ENCODE data around the gene METRNL. TPM values are rescaled to one million over a fixed set of nuclear protein-coding genes. Genes with fewer than 3 reads are reported as not detected.

The METRNL gene
- total RNA-seq, 1 donor from 2014 or later = 14.7 TPM

DNA sequence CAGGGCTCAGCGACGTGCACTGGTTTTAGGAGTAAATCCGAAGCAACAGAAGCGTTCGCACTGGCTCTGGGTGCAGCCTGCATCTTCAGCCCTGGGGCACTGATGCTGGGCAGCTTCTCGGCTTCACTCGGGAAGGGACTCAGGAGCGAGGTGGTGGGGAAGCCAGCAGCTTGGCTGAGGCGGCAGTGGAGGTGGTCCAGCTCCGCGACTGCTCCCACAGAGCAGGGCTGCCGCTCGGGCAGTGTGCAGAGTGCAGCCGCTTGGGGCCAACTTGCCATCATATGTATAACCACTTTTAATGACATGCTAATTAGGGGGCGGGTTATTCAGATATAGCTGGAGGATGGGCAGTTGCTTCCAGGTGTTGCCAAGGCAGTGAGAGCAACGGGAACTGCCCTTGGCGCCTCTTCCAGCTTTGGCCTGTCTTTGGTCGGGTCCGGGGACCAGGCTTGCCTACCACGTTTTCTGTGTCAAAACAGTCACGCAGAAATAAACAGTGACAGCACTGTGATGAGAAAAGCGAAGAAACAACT is 26.7 kb downstream of the METRNL start:
- H3K36me3 Mint-ChIP-seq (ENCODE audit: low read depth) = peaks cover 4% of the 10 kb centered on the region
- peaks cover 6% of the 10 kb centered on the region for H3K27me3 Mint-ChIP-seq (ENCODE audit: low read depth)
- no peak overlapping the region for H3K4me3 Mint-ChIP-seq
- peaks cover 14% of the 10 kb centered on the region for H3K4me1 Mint-ChIP-seq
- TF ChIP-seq, protein P1, sequence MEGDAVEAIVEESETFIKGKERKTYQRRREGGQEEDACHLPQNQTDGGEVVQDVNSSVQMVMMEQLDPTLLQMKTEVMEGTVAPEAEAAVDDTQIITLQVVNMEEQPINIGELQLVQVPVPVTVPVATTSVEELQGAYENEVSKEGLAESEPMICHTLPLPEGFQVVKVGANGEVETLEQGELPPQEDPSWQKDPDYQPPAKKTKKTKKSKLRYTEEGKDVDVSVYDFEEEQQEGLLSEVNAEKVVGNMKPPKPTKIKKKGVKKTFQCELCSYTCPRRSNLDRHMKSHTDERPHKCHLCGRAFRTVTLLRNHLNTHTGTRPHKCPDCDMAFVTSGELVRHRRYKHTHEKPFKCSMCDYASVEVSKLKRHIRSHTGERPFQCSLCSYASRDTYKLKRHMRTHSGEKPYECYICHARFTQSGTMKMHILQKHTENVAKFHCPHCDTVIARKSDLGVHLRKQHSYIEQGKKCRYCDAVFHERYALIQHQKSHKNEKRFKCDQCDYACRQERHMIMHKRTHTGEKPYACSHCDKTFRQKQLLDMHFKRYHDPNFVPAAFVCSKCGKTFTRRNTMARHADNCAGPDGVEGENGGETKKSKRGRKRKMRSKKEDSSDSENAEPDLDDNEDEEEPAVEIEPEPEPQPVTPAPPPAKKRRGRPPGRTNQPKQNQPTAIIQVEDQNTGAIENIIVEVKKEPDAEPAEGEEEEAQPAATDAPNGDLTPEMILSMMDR (conservative IDR thresholded peaks at IDR 0.05) = no peak
- H3K27ac Mint-ChIP-seq (ENCODE audit: unreplicated experiment) = no peak overlapping the region
- no peak for DNase-seq (ENCODE audit: low read depth, low spot score)
- H3K9me3 Mint-ChIP-seq = no peaks in the 10 kb centered on the region

DNA sequence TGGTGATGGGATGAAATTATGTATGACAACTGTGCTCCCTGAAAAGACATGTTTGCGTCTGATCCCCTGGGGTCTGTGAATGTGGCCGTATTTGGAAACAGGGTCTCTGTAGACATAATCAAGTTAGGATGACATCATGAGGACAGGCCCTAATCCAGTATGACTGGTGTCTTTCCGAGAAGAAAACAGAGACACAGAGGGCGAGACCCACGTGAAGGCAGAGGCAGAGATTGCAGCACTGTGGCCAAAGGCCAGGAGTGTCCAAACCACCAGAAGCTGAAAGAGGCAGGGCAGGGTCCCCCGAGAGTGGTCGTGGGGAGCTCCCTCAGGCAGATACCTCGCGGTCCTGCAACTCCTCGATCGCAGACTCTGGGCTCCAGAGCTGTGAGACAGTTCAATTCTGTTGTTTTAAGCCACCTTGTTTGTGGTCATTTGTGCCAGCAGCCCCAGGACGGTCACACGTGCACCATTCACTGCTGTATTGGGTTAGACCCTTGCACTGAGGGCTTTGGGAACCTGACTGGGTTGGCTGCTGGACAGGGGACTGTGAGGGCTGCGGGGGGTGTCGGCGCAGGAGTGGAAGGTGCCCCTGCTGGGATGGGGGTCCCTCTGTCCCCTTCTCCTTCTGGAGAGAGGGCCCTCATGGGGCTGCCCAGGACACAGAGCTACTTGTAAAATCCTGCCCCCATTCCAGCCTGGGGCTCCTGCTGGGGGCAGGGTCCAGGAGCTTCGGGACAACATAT is 27.7 kb downstream of the METRNL start:
- no peak overlapping the region for H3K27ac Mint-ChIP-seq (ENCODE audit: unreplicated experiment)
- H3K4me1 Mint-ChIP-seq = peaks cover 15% of the 10 kb centered on the region
- H3K4me3 Mint-ChIP-seq = no peak overlapping the region
- peaks cover 4% of the 10 kb centered on the region for H3K36me3 Mint-ChIP-seq (ENCODE audit: low read depth)
- no peak for DNase-seq (ENCODE audit: low read depth, low spot score)
- TF ChIP-seq, protein P1 (conservative IDR thresholded peaks at IDR 0.05) = no peak
- no peaks in the 10 kb centered on the region for H3K9me3 Mint-ChIP-seq
- peaks cover 6% of the 10 kb centered on the region for H3K27me3 Mint-ChIP-seq (ENCODE audit: low read depth)

DNA sequence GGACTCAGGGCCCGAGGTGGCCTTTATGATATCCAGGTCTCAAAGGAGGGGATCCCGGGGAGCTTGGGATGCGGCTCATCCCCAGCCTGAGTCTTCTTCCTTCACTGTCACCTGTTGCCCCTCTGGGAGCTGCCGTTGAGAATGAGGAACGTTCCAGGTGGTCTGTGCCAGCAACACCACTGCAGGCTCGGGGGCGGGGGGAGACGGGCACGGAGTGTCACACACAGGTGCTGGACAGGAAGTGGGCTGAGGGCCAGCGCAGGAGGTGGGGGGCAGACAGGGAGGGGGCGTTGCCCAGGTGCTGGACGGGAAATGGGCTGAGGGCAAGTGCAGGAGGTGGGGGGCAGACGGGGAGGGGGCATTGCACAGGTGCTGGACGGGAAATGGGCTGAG is 28.2 kb downstream of the METRNL start:
- TF ChIP-seq, protein P1 (conservative IDR thresholded peaks at IDR 0.05) = no peak
- no peak overlapping the region for H3K4me3 Mint-ChIP-seq
- H3K36me3 Mint-ChIP-seq (ENCODE audit: low read depth) = peaks cover 4% of the 10 kb centered on the region
- H3K27me3 Mint-ChIP-seq (ENCODE audit: low read depth) = peaks cover 6% of the 10 kb centered on the region
- DNase-seq (ENCODE audit: low read depth, low spot score) = no peak
- H3K9me3 Mint-ChIP-seq = no peaks in the 10 kb centered on the region
- no peak overlapping the region for H3K27ac Mint-ChIP-seq (ENCODE audit: unreplicated experiment)
- H3K4me1 Mint-ChIP-seq = peaks cover 18% of the 10 kb centered on the region

DNA sequence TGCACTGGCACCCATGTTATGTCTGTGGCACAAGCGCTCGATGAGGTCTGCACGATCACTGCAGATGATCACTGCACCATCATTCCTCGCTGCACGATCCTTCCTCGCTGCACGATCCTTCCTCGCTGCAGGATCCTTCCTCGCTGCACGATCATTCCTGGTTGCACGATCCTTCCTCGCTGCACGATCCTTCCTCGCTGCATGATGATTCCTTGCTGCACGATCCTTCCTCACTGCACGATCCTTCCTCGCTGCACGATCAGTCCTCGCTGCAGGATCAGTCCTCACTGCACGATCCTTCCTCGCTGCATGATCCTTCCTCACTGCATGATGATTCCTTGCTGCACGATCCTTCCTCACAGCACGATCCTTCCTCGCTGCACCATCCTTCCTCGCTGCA is 29.3 kb downstream of the METRNL start:
- Mint-ChIP-seq H3K4me3 (no peak overlapping the region), H3K27ac (ENCODE audit: unreplicated experiment) (no peak overlapping the region), H3K4me1 (peaks cover 18% of the 10 kb centered on the region), H3K36me3 (ENCODE audit: low read depth) (peaks cover 4% of the 10 kb centered on the region), H3K27me3 (ENCODE audit: low read depth) (peaks cover 6% of the 10 kb centered on the region), H3K9me3 (no peaks in the 10 kb centered on the region)
- DNase-seq (ENCODE audit: low read depth, low spot score) = no peak
- TF ChIP-seq, protein P1 (conservative IDR thresholded peaks at IDR 0.05) = no peak

DNA sequence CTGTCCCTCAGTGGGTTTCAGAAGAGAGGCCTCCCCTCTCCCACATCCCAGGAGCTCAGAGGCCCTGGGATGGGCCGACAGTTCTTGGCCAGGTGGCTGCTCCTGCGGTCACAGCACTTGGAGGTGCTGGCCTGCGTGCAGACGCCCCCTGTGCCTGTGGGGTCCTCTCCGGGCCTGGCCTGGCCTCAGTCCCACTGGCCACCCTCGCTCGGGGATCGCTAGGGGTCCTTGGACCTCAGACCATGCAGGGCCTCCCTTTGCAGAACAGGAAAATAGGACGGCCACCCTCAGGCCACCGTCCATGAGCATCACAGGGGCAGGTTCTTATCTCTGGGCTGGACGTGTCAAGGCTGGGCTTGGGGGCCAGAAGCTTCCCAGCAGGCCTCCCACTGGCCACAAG is 30.0 kb downstream of the METRNL start:
- Mint-ChIP-seq H3K9me3 (no peaks in the 10 kb centered on the region), H3K27ac (ENCODE audit: unreplicated experiment) (no peak overlapping the region), H3K27me3 (ENCODE audit: low read depth) (peaks cover 6% of the 10 kb centered on the region), H3K4me3 (no peak overlapping the region), H3K4me1 (peaks cover 18% of the 10 kb centered on the region), H3K36me3 (ENCODE audit: low read depth) (peaks cover 4% of the 10 kb centered on the region)
- DNase-seq (ENCODE audit: low read depth, low spot score) = no peak
- TF ChIP-seq, protein P1 (conservative IDR thresholded peaks at IDR 0.05) = no peak

Data from neural crest cell (in vitro differentiated cells).